Endothelial cell of umbilical vein (primary cell): Measurements from ENCODE around the gene ORMDL3.

Source experiments
- CTCF ChIP-seq, 2 donors: IDR thresholded peaks; 1 replicate in 1 of 2; 2 replicates in 1 of 2; pipeline ENCODE4 v1.5.1; 2011; ENCODE audit warnings: low read length in 2 of 2, mild to moderate bottlenecking in 2 of 2, moderate library complexity in 2 of 2, control low read depth in 1 of 2, inconsistent platforms in 1 of 2, low read depth in 1 of 2; ENCODE audit not compliant: insufficient read depth in 1 of 2; ENCODE audit errors: extremely low read depth in 1 of 2
- EZH2 ChIP-seq: IDR thresholded peaks from 2 replicates; pipeline ENCODE4 v1.6.1; 2012; ENCODE audit warnings: borderline replicate concordance, low read depth, mild to moderate bottlenecking, moderate library complexity, low read length, inconsistent platforms; ENCODE audit not compliant: severe bottlenecking
- JUN ChIP-seq: IDR thresholded peaks from 2 replicates; pipeline ENCODE4 v1.6.1; 2011; ENCODE audit warnings: borderline replicate concordance, low read depth; ENCODE audit not compliant: insufficient read length, insufficient read depth
- MAX ChIP-seq: IDR thresholded peaks from 2 replicates; pipeline ENCODE4 v1.6.1; 2011; ENCODE audit not compliant: insufficient read depth, insufficient read length
- POLR2A ChIP-seq: IDR thresholded peaks from 2 replicates; pipeline ENCODE4 v1.6.1; 2012; ENCODE audit warnings: low read depth, mild to moderate bottlenecking, control low read depth, low read length
- POLR2AphosphoS5 ChIP-seq: IDR thresholded peaks from 2 replicates; pipeline ENCODE4 v1.6.1; 2012; ENCODE audit warnings: low read depth, mild to moderate bottlenecking, control low read depth, low read length, moderate library complexity; ENCODE audit not compliant: insufficient read depth

GRCh38 chr17:39926135-39926587 is 1.2 kb downstream of the ORMDL3 start:
- TF ChIP-seq CTCF (IDR thresholded peaks at IDR 0.05; ENCODE audit: extremely low read depth in 1 of 2, insufficient read depth in 1 of 2, low read depth in 1 of 2, low read length in 2 of 2) (no peak), JUN (no peak), POLR2AphosphoS5 (no peak), POLR2A (no peak), EZH2 (no peak), MAX (no peak)
